HG02678 (cell line): ENCODE results near the gene PLXDC2.

ENCODE experiments used
- ATAC-seq: cut with Tn5 transposase; IDR thresholded peaks from one replicate; pipeline ENCODE4 v1.9.1; 2021; ENCODE audit warnings: mild to moderate bottlenecking, moderate library complexity; ENCODE audit not compliant: unreplicated experiment

PLXDC2 gene

GRCh38 chr10:19906108-19906791, 90.0 kb downstream of the PLXDC2 start:
- no peak for ATAC-seq

- ATAC-seq: no peak
Observed at GRCh38 chr10:19908991-19909696, 92.9 kb downstream of the PLXDC2 start.

GRCh38 chr10:19911886-19912285, 95.7 kb downstream of the PLXDC2 start:
- ATAC-seq: no peak

- no peak for ATAC-seq
Observed at GRCh38 chr10:19913987-19914386, 97.8 kb downstream of the PLXDC2 start.

- no peak for ATAC-seq
Observed at GRCh38 chr10:19915125-19915524, 98.9 kb downstream of the PLXDC2 start.

GRCh38 chr10:19915816-19916215, 99.6 kb downstream of the PLXDC2 start:
- ATAC-seq: no peak

GRCh38 chr10:19917751-19918478, 101.7 kb downstream of the PLXDC2 start:
- ATAC-seq: no peak

- no peak for ATAC-seq
Observed at GRCh38 chr10:19918794-19919193, 102.6 kb downstream of the PLXDC2 start.

GRCh38 chr10:19919671-19920070, 103.4 kb downstream of the PLXDC2 start:
- ATAC-seq: no peak

- no peak for ATAC-seq
Observed at GRCh38 chr10:19920075-19920726, 104.0 kb downstream of the PLXDC2 start.

- no peak for ATAC-seq
Observed at GRCh38 chr10:19921300-19922140, 105.3 kb downstream of the PLXDC2 start.

- ATAC-seq: no peak
Observed at GRCh38 chr10:19922236-19922963, 106.2 kb downstream of the PLXDC2 start.

GRCh38 chr10:19925064-19925463, 108.8 kb downstream of the PLXDC2 start:
- no peak for ATAC-seq

GRCh38 chr10:19928936-19929335, 112.7 kb downstream of the PLXDC2 start:
- ATAC-seq: no peak

GRCh38 chr10:19929506-19930140, 113.4 kb downstream of the PLXDC2 start:
- no peak for ATAC-seq

GRCh38 chr10:19930936-19931893, 115.0 kb downstream of the PLXDC2 start:
- peak; percentile 54 for ATAC-seq

GRCh38 chr10:19931894-19932590, 115.8 kb downstream of the PLXDC2 start:
- no peak for ATAC-seq
